Measurements from ENCODE around the gene KIRREL3.

DNA sequence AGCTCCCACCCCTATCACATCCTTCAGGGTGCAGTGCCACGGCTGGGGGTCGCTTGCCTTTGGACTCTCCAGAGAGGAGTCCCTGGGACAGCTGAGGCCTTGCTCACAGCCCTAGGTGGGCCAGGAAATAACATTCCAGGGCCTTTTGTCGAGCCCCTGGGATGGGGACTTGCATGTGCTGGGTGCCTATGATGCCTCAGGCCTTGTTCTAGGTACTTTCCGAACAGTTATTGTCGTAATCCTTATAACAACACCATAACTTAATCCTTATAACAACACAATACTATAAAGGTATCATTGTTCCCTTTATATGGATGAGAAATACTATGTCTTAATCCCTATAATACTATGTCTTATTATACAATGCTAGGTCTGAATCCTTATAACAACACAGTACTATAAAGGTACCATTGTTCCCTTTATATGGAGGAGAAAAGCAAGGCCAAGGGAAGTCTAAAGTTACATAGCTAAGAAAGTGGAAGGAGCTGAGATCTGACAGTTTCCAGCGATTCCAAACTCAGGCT, 408.5 kb downstream of the KIRREL3 start:
- TF ChIP-seq CTCF (optimal IDR thresholded peaks at IDR 0.05 in 1 of 3, IDR thresholded peaks at IDR 0.05 in 1 of 3, conservative IDR thresholded peaks at IDR 0.05 in 1 of 3; ENCODE audit: extremely low read depth in 1 of 3, insufficient read depth in 2 of 3, low read length in 3 of 3) = no peak
- no peak for TF ChIP-seq EZH2 (IDR thresholded peaks at IDR 0.05; ENCODE audit: low read length)
